ENCODE results near the gene FCRLA.

- TF ChIP-seq POLR2AphosphoS5 (IDR thresholded peaks at IDR 0.05; ENCODE audit: low read depth, low read length) (no peak), CTCF (IDR thresholded peaks at IDR 0.05) (no peak), SIN3A (IDR thresholded peaks at IDR 0.05; ENCODE audit: borderline replicate concordance, insufficient read depth, low read depth, low read length) (no peak), TCF7L2 (IDR thresholded peaks at IDR 0.05; ENCODE audit: low read depth, low read length) (no peak)
Observed at GRCh38 chr1:161710560-161710959, 3.5 kb downstream of the FCRLA start.

Data from Panc1 (cell line).